Stimulated activated effector memory CD8-positive, alpha-beta T cell treated with anti-CD3 and anti-CD28 coated beads, Interleukin-12 subunit alpha, Interleukin-12 subunit beta, amount 100 ng/mL, for 72 hours (primary cell): ENCODE data around the gene MRC1.

Experiments used
- ATAC-seq: fragments of 150-1000 bp; cut with Tn5 transposase; 2 replicates; pipeline ENCODE4 v1.10.0; 2021
- DNase-seq, 2 donors: peaks; one replicate each; pipeline ENCODE4 v3.0.0; 2021 to 2022; ENCODE audit warnings: low spot score in 2 of 2
- H3K27ac Mint-ChIP-seq: one replicate; pipeline ENCODE4 v1.8.0; 2022; ENCODE audit warnings: mild to moderate bottlenecking, mixed read lengths
- H3K36me3 Mint-ChIP-seq: one replicate; pipeline ENCODE4 v1.8.0; 2022; ENCODE audit warnings: mild to moderate bottlenecking, mixed read lengths
- H3K4me1 Mint-ChIP-seq: one replicate; pipeline ENCODE4 v1.8.0; 2022; ENCODE audit warnings: mixed read lengths
- H3K4me3 Mint-ChIP-seq: one replicate; pipeline ENCODE4 v1.8.0; 2022; ENCODE audit warnings: mild to moderate bottlenecking, mixed read lengths
- H3K9me3 Mint-ChIP-seq: one replicate; pipeline ENCODE4 v1.8.0; 2022; ENCODE audit warnings: mixed read lengths

MRC1 gene

GRCh38 chr10:17817316-17817715 is 8.2 kb downstream of the MRC1 start:
- no peak for ATAC-seq
- H3K36me3 Mint-ChIP-seq, result no peaks in the 10 kb centered on the region
- H3K27ac Mint-ChIP-seq, result no peak overlapping the region
- no peak overlapping the region for H3K4me3 Mint-ChIP-seq
- H3K9me3 Mint-ChIP-seq, result no peaks in the 10 kb centered on the region
- H3K4me1 Mint-ChIP-seq, result no peaks in the 10 kb centered on the region
- no peak for DNase-seq

- Mint-ChIP-seq H3K4me3 (no peak overlapping the region), H3K9me3 (no peaks in the 10 kb centered on the region), H3K36me3 (no peaks in the 10 kb centered on the region), H3K4me1 (no peaks in the 10 kb centered on the region), H3K27ac (no peak overlapping the region)
- no peak for ATAC-seq
- no peak for DNase-seq
Measured at GRCh38 chr10:17817790-17818189, 8.6 kb downstream of the MRC1 start.

- Mint-ChIP-seq H3K9me3 (no peaks in the 10 kb centered on the region), H3K4me3 (no peak overlapping the region), H3K27ac (no peak overlapping the region), H3K4me1 (no peaks in the 10 kb centered on the region), H3K36me3 (no peaks in the 10 kb centered on the region)
- no peak for DNase-seq
- ATAC-seq, result no peak
Measured at GRCh38 chr10:17819836-17820235, 10.7 kb downstream of the MRC1 start.

GRCh38 chr10:17820943-17821342 is 11.8 kb downstream of the MRC1 start:
- H3K36me3 Mint-ChIP-seq, result no peaks in the 10 kb centered on the region
- no peak overlapping the region for H3K27ac Mint-ChIP-seq
- H3K4me1 Mint-ChIP-seq, result no peaks in the 10 kb centered on the region
- H3K4me3 Mint-ChIP-seq, result no peak overlapping the region
- no peaks in the 10 kb centered on the region for H3K9me3 Mint-ChIP-seq
- no peak for ATAC-seq
- no peak for DNase-seq

- Mint-ChIP-seq H3K4me1 (no peaks in the 10 kb centered on the region), H3K4me3 (no peak overlapping the region), H3K36me3 (no peaks in the 10 kb centered on the region), H3K9me3 (no peaks in the 10 kb centered on the region), H3K27ac (no peak overlapping the region)
- ATAC-seq (no peak), DNase-seq (no peak)
Measured at GRCh38 chr10:17821893-17822292, 12.7 kb downstream of the MRC1 start.

- Mint-ChIP-seq H3K4me3 (no peak overlapping the region), H3K27ac (no peak overlapping the region), H3K9me3 (no peaks in the 10 kb centered on the region), H3K4me1 (no peaks in the 10 kb centered on the region), H3K36me3 (no peaks in the 10 kb centered on the region)
- DNase-seq, result no peak
- no peak for ATAC-seq
Measured at GRCh38 chr10:17831341-17831740, 22.2 kb downstream of the MRC1 start.

- no peak overlapping the region for H3K27ac Mint-ChIP-seq
- no peaks in the 10 kb centered on the region for H3K9me3 Mint-ChIP-seq
- H3K4me1 Mint-ChIP-seq, result no peaks in the 10 kb centered on the region
- DNase-seq, result no peak
- no peaks in the 10 kb centered on the region for H3K36me3 Mint-ChIP-seq
- no peak for ATAC-seq
- H3K4me3 Mint-ChIP-seq, result no peak overlapping the region
Measured at GRCh38 chr10:17831896-17832295, 22.7 kb downstream of the MRC1 start.

- DNase-seq (no peak), ATAC-seq (no peak)
- Mint-ChIP-seq H3K9me3 (no peaks in the 10 kb centered on the region), H3K4me3 (no peak overlapping the region), H3K27ac (no peak overlapping the region), H3K4me1 (no peaks in the 10 kb centered on the region), H3K36me3 (no peaks in the 10 kb centered on the region)
Measured at GRCh38 chr10:17833656-17834055, 24.5 kb downstream of the MRC1 start.

GRCh38 chr10:17835688-17836087 is 26.5 kb downstream of the MRC1 start:
- Mint-ChIP-seq H3K9me3 (no peaks in the 10 kb centered on the region), H3K27ac (no peak overlapping the region), H3K4me3 (no peak overlapping the region), H3K36me3 (no peaks in the 10 kb centered on the region), H3K4me1 (no peaks in the 10 kb centered on the region)
- ATAC-seq (no peak), DNase-seq (no peak)

GRCh38 chr10:17836942-17837341 is 27.8 kb downstream of the MRC1 start:
- Mint-ChIP-seq H3K4me3 (no peak overlapping the region), H3K9me3 (no peaks in the 10 kb centered on the region), H3K4me1 (no peaks in the 10 kb centered on the region), H3K27ac (no peak overlapping the region), H3K36me3 (no peaks in the 10 kb centered on the region)
- ATAC-seq (no peak), DNase-seq (no peak)

- Mint-ChIP-seq H3K4me1 (no peaks in the 10 kb centered on the region), H3K36me3 (no peaks in the 10 kb centered on the region), H3K9me3 (no peaks in the 10 kb centered on the region), H3K4me3 (no peak overlapping the region), H3K27ac (no peak overlapping the region)
- ATAC-seq (no peak), DNase-seq (no peak)
Measured at GRCh38 chr10:17838080-17838648, 29.0 kb downstream of the MRC1 start.

- H3K4me1 Mint-ChIP-seq, result no peaks in the 10 kb centered on the region
- no peak overlapping the region for H3K4me3 Mint-ChIP-seq
- H3K36me3 Mint-ChIP-seq, result no peaks in the 10 kb centered on the region
- ATAC-seq (no peak), DNase-seq (no peak)
- H3K9me3 Mint-ChIP-seq, result no peaks in the 10 kb centered on the region
- no peak overlapping the region for H3K27ac Mint-ChIP-seq
Measured at GRCh38 chr10:17841050-17841449, 31.9 kb downstream of the MRC1 start.

GRCh38 chr10:17842641-17843040 is 33.5 kb downstream of the MRC1 start:
- H3K27ac Mint-ChIP-seq, result no peak overlapping the region
- H3K4me1 Mint-ChIP-seq, result no peaks in the 10 kb centered on the region
- no peaks in the 10 kb centered on the region for H3K9me3 Mint-ChIP-seq
- no peak overlapping the region for H3K4me3 Mint-ChIP-seq
- ATAC-seq (no peak), DNase-seq (no peak)
- H3K36me3 Mint-ChIP-seq, result no peaks in the 10 kb centered on the region

- peak; percentile 65 for ATAC-seq
- no peaks in the 10 kb centered on the region for H3K36me3 Mint-ChIP-seq
Measured at GRCh38 chr10:17847585-17848296, 38.6 kb downstream of the MRC1 start.

GRCh38 chr10:17848646-17849045 is 39.5 kb downstream of the MRC1 start:
- H3K27ac Mint-ChIP-seq, result no peak overlapping the region
- ATAC-seq, result no peak
- H3K4me1 Mint-ChIP-seq, result no peaks in the 10 kb centered on the region
- H3K9me3 Mint-ChIP-seq, result no peaks in the 10 kb centered on the region
- no peak overlapping the region for H3K4me3 Mint-ChIP-seq
- DNase-seq, result no peak
- H3K36me3 Mint-ChIP-seq, result no peaks in the 10 kb centered on the region

More at GRCh38 chr10:17847585-17848296, 38.6 kb downstream of the MRC1 start:
- no peak for DNase-seq
- Mint-ChIP-seq H3K9me3 (no peaks in the 10 kb centered on the region), H3K4me1 (no peaks in the 10 kb centered on the region), H3K4me3 (no peak overlapping the region), H3K27ac (no peak overlapping the region)

- no peak overlapping the region for H3K27ac Mint-ChIP-seq
- H3K36me3 Mint-ChIP-seq, result no peaks in the 10 kb centered on the region
- no peaks in the 10 kb centered on the region for H3K4me1 Mint-ChIP-seq
- DNase-seq, result no peak
- no peak overlapping the region for H3K4me3 Mint-ChIP-seq
- no peaks in the 10 kb centered on the region for H3K9me3 Mint-ChIP-seq
- no peak for ATAC-seq
Measured at GRCh38 chr10:17850501-17850900, 41.4 kb downstream of the MRC1 start.
